ENCODE results near the gene PODN.

The PODN gene

GRCh38 chr1:53022179-53022578 is 39.8 kb upstream of the PODN start:
- Histone ChIP-seq H3K27me3 (no peaks in the 10 kb centered on the region), H3K4me1 (no peaks in the 10 kb centered on the region), H3K9me3 (no peaks in the 10 kb centered on the region), H3K4me3 (ENCODE audit: low read depth, low read length) (no peak overlapping the region), H3K36me3 (no peaks in the 10 kb centered on the region)
- DNase-seq: no peak
- no peak for TF ChIP-seq CTCF (IDR thresholded peaks at IDR 0.05; ENCODE audit: low read depth, low read length)

GRCh38 chr1:53023546-53023945 is 38.5 kb upstream of the PODN start:
- Histone ChIP-seq H3K27me3 (no peaks in the 10 kb centered on the region), H3K9me3 (no peaks in the 10 kb centered on the region), H3K36me3 (no peaks in the 10 kb centered on the region), H3K4me3 (ENCODE audit: low read depth, low read length) (no peak overlapping the region), H3K4me1 (no peaks in the 10 kb centered on the region)
- no peak for DNase-seq
- no peak for TF ChIP-seq CTCF (IDR thresholded peaks at IDR 0.05; ENCODE audit: low read depth, low read length)

GRCh38 chr1:53024117-53024516 is 37.9 kb upstream of the PODN start:
- Histone ChIP-seq H3K4me3 (ENCODE audit: low read depth, low read length) (no peak overlapping the region), H3K36me3 (no peaks in the 10 kb centered on the region), H3K4me1 (no peaks in the 10 kb centered on the region), H3K27me3 (no peaks in the 10 kb centered on the region), H3K9me3 (no peaks in the 10 kb centered on the region)
- DNase-seq: no peak
- TF ChIP-seq CTCF (IDR thresholded peaks at IDR 0.05; ENCODE audit: low read depth, low read length): no peak

- Histone ChIP-seq H3K4me3 (ENCODE audit: low read depth, low read length) (no peak overlapping the region), H3K27me3 (no peaks in the 10 kb centered on the region), H3K9me3 (no peaks in the 10 kb centered on the region), H3K36me3 (no peaks in the 10 kb centered on the region), H3K4me1 (no peaks in the 10 kb centered on the region)
- no peak for TF ChIP-seq CTCF (IDR thresholded peaks at IDR 0.05; ENCODE audit: low read depth, low read length)
- DNase-seq: no peak
Measured at GRCh38 chr1:53025034-53025768, 36.8 kb upstream of the PODN start.

- Histone ChIP-seq H3K9me3 (no peaks in the 10 kb centered on the region), H3K36me3 (no peaks in the 10 kb centered on the region), H3K27me3 (no peaks in the 10 kb centered on the region), H3K4me3 (ENCODE audit: low read depth, low read length) (no peak overlapping the region), H3K4me1 (no peaks in the 10 kb centered on the region)
- no peak for DNase-seq
- TF ChIP-seq CTCF (IDR thresholded peaks at IDR 0.05; ENCODE audit: low read depth, low read length): no peak
Measured at GRCh38 chr1:53025769-53026112, 36.3 kb upstream of the PODN start.

GRCh38 chr1:53026254-53026653 is 35.8 kb upstream of the PODN start:
- Histone ChIP-seq H3K4me3 (ENCODE audit: low read depth, low read length) (no peak overlapping the region), H3K27me3 (no peaks in the 10 kb centered on the region), H3K36me3 (no peaks in the 10 kb centered on the region), H3K9me3 (no peaks in the 10 kb centered on the region), H3K4me1 (no peaks in the 10 kb centered on the region)
- no peak for TF ChIP-seq CTCF (IDR thresholded peaks at IDR 0.05; ENCODE audit: low read depth, low read length)
- DNase-seq: no peak
